Esophagus (tissue), 2 donors: ENCODE results near the gene TP73. TPM values are rescaled to one million over a fixed set of nuclear protein-coding genes. Genes with fewer than 3 reads are reported as not detected.

ENCODE experiments used
- H3K27ac ChIP-seq, 2 donors: one replicate each; pipeline ENCODE4 v1.5.1; 2013; ENCODE audit warnings: low read depth in 2 of 2, mild to moderate bottlenecking in 2 of 2, inconsistent platforms in 1 of 2, low read length in 1 of 2, moderate library complexity in 1 of 2
- H3K27me3 ChIP-seq, 2 donors: one replicate each; pipeline ENCODE4 v1.6.1; 2013; ENCODE audit warnings: low read length in 2 of 2, control low read depth in 1 of 2, mild to moderate bottlenecking in 1 of 2; ENCODE audit not compliant: insufficient read depth in 2 of 2, control insufficient read depth in 1 of 2
- H3K36me3 ChIP-seq, 2 donors: one replicate each; pipeline ENCODE4 v1.6.1; 2013; ENCODE audit warnings: low read length in 1 of 2; ENCODE audit not compliant: control insufficient read depth in 2 of 2, insufficient read depth in 2 of 2
- H3K4me1 ChIP-seq, 2 donors: one replicate each; pipeline ENCODE4 v1.6.1; 2013; ENCODE audit warnings: low read length in 1 of 2; ENCODE audit not compliant: control insufficient read depth in 2 of 2, insufficient read depth in 2 of 2
- H3K4me3 ChIP-seq, 2 donors: one replicate each; pipeline ENCODE4 v1.5.1; 2013; ENCODE audit warnings: low read length in 2 of 2, mild to moderate bottlenecking in 2 of 2, low read depth in 1 of 2, moderate library complexity in 1 of 2
- H3K9me3 ChIP-seq, 2 donors: one replicate each; pipeline ENCODE4 v1.6.1; 2013; ENCODE audit warnings: mild to moderate bottlenecking in 2 of 2, low read depth in 1 of 2, low read length in 1 of 2, moderate library complexity in 1 of 2; ENCODE audit not compliant: control insufficient read depth in 2 of 2, insufficient read depth in 1 of 2
- WGBS, 2 donors: extraction: QIAGEN DNeasy Blood & Tissue Kit; methylation state at CpG; one replicate each; pipeline ENCODE4 v1.1.7; 2013; 5-methylcytosine and 5-hydroxymethylcytosine counted together
- polyA plus RNA-seq, 2 donors: library from polyadenylated mRNA; stranded (reverse); fragments of 200-250 nt; gene quantifications; one replicate each; pipeline ENCODE4 v1.2.3, GENCODE V29; 2013
- donor health status: healthy with polysubstance abuse.
- donor health status: Bipolar disorder and iron deficiency.

TP73 gene
- polyA plus RNA-seq, 2 donors: 3.5 to 6.0 TPM

- no peak overlapping the region for H3K4me3 ChIP-seq
- H3K27me3 ChIP-seq: no peaks in the 10 kb centered on the region
- H3K4me1 ChIP-seq: no peaks in the 10 kb centered on the region
- WGBS, 2 donors: 76 to 79% methylated on average over 13 of the region's 13 CpGs
- peaks cover 3 to 24% of the 10 kb centered on the region in 2 donors for H3K36me3 ChIP-seq
- no peak overlapping the region for H3K27ac ChIP-seq
- no peaks in the 10 kb centered on the region for H3K9me3 ChIP-seq
These were observed 83.8 kb downstream of the TP73 start for GRCh38 chr1:3736131-3736561.

- no peaks in the 10 kb centered on the region for H3K4me1 ChIP-seq
- no peaks in the 10 kb centered on the region for H3K9me3 ChIP-seq
- no peak overlapping the region for H3K27ac ChIP-seq
- no peak overlapping the region for H3K4me3 ChIP-seq
- H3K27me3 ChIP-seq: no peaks in the 10 kb centered on the region
- WGBS, 2 donors: 72 to 81% methylated on average over 14 of the region's 14 CpGs
- H3K36me3 ChIP-seq: peaks cover 3 to 26% of the 10 kb centered on the region in 2 donors
These were observed 84.4 kb downstream of the TP73 start for GRCh38 chr1:3736708-3737107.

GRCh38 chr1:3738943-3739342 lies 86.6 kb downstream of the TP73 start:
- H3K36me3 ChIP-seq: peaks cover 3 to 38% of the 10 kb centered on the region in 2 donors
- WGBS, 2 donors: 94 to 96% methylated on average over 12 of the region's 12 CpGs
- no peak overlapping the region for H3K4me3 ChIP-seq
- no peaks in the 10 kb centered on the region for H3K27me3 ChIP-seq
- H3K4me1 ChIP-seq: peaks cover 0 to 3% of the 10 kb centered on the region in 2 donors
- no peaks in the 10 kb centered on the region for H3K9me3 ChIP-seq
- no peak overlapping the region for H3K27ac ChIP-seq

GRCh38 chr1:3740042-3740441 lies 87.7 kb downstream of the TP73 start:
- peaks cover 0 to 3% of the 10 kb centered on the region in 2 donors for H3K4me1 ChIP-seq
- 82 to 87% methylated on average over 9 of the region's 9 CpGs for WGBS, 2 donors

GRCh38 chr1:3740752-3741151 lies 88.4 kb downstream of the TP73 start:
- Histone ChIP-seq H3K27ac (no peak overlapping the region), H3K4me1 (peaks cover 0 to 3% of the 10 kb centered on the region in 2 donors), H3K9me3 (no peaks in the 10 kb centered on the region), H3K27me3 (no peaks in the 10 kb centered on the region), H3K4me3 (no peak overlapping the region), H3K36me3 (peaks cover 3 to 36% of the 10 kb centered on the region in 2 donors)
- 95 to 97% methylated on average over 13 of the region's 13 CpGs for WGBS, 2 donors

More at GRCh38 chr1:3740042-3740441, 87.7 kb downstream of the TP73 start:
- Histone ChIP-seq H3K27me3 (no peaks in the 10 kb centered on the region), H3K27ac (no peak overlapping the region), H3K36me3 (peaks cover 3 to 37% of the 10 kb centered on the region in 2 donors), H3K4me3 (no peak overlapping the region), H3K9me3 (no peaks in the 10 kb centered on the region)

- H3K27me3 ChIP-seq: no peaks in the 10 kb centered on the region
- peaks cover 0 to 34% of the 10 kb centered on the region in 2 donors for H3K36me3 ChIP-seq
- WGBS, 2 donors: 92 to 94% methylated on average over 22 of the region's 22 CpGs
- H3K9me3 ChIP-seq: no peaks in the 10 kb centered on the region
- H3K4me1 ChIP-seq: peaks cover 2 to 5% of the 10 kb centered on the region in 2 donors
- no peak overlapping the region for H3K4me3 ChIP-seq
- H3K27ac ChIP-seq: no peak overlapping the region
These were observed 89.5 kb downstream of the TP73 start for GRCh38 chr1:3741566-3742438.

GRCh38 chr1:3742439-3743298 lies 90.4 kb downstream of the TP73 start:
- WGBS, 2 donors: 79 to 85% methylated on average over 24 of the region's 24 CpGs
- no peaks in the 10 kb centered on the region for H3K9me3 ChIP-seq
- peaks cover 0 to 34% of the 10 kb centered on the region in 2 donors for H3K36me3 ChIP-seq
- peaks cover 2 to 5% of the 10 kb centered on the region in 2 donors for H3K4me1 ChIP-seq
- no peaks in the 10 kb centered on the region for H3K27me3 ChIP-seq
- no peak overlapping the region for H3K27ac ChIP-seq
- H3K4me3 ChIP-seq: no peak overlapping the region

GRCh38 chr1:3743421-3743820 lies 91.1 kb downstream of the TP73 start:
- Histone ChIP-seq H3K4me3 (no peak overlapping the region), H3K9me3 (no peaks in the 10 kb centered on the region), H3K27me3 (no peaks in the 10 kb centered on the region), H3K27ac (no peak overlapping the region), H3K36me3 (peaks cover 0 to 28% of the 10 kb centered on the region in 2 donors), H3K4me1 (peaks cover 4 to 9% of the 10 kb centered on the region in 2 donors)
- WGBS, 2 donors: 73 to 75% methylated on average over 4 of the region's 4 CpGs

GRCh38 chr1:3743826-3744225 lies 91.5 kb downstream of the TP73 start:
- no peaks in the 10 kb centered on the region for H3K9me3 ChIP-seq
- 93 to 95% methylated on average over 12 of the region's 12 CpGs for WGBS, 2 donors
- peaks cover 0 to 27% of the 10 kb centered on the region in 2 donors for H3K36me3 ChIP-seq
- no peaks in the 10 kb centered on the region for H3K27me3 ChIP-seq
- no peak overlapping the region for H3K4me3 ChIP-seq
- H3K4me1 ChIP-seq: peaks cover 4 to 9% of the 10 kb centered on the region in 2 donors
- H3K27ac ChIP-seq: no peak overlapping the region
